ENCODE results near the gene ATP2C1.

Gene ATP2C1

GRCh38 chr3:130895690-130896488 lies 2.0 kb downstream of the ATP2C1 start:
- DNase-seq = no peak

DNA sequence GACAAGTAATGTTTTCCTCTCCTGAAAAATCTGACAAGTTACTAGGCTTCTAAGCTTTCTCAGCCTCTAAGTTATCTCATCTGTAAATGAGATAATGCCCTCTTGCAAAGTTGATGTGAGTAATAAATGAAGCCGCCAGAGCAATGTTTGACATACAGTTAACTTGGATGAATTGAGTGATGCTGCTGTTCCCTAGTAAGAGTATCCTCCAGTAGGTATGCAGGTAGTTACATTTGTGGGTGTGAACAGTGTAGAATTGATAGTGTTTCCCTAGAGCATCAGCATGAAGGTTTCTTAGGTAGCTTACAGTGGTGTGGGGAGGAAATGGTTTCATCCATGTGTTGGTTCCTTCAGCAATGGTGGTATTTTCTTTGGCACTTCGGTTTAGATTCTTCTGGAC lies 3.4 kb downstream of the ATP2C1 start:
- DNase-seq = no peak

GRCh38 chr3:130900959-130901358 lies 7.1 kb downstream of the ATP2C1 start:
- no peak for DNase-seq

DNA sequence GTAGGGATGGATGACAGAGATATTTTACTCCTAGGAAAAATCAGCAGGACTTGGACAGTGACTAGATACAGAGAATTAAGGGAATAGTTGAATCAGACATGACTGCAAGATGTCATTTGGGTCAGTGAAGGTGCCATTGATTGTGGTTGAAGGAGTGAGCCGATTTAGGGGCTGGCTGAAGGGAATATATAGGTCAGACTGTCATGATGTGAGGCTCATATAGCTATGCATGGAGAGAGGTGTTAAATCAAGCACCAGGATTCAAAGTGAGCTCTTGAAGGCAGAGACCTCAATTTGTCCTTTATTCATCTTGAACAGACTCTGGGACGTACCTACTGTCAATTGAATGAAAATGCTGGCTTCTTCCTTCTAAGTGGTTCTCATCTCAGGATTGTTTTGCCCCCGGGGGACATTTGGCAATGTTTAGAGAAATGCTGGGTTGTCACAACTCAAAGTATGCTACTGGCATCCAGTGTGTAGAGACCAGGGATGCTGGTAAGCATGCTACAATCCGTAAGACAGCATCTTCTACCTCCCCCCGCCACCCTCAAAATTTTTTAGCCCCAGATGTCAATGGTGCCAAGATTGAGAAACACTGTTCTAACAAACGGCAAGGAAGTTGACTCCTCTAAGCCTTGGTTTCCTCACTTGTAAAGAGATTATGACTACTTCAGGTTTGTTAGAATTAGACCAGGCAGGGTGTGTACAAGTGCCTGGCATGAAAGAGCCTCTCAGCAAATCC lies 7.8 kb downstream of the ATP2C1 start:
- no peak for DNase-seq

DNA sequence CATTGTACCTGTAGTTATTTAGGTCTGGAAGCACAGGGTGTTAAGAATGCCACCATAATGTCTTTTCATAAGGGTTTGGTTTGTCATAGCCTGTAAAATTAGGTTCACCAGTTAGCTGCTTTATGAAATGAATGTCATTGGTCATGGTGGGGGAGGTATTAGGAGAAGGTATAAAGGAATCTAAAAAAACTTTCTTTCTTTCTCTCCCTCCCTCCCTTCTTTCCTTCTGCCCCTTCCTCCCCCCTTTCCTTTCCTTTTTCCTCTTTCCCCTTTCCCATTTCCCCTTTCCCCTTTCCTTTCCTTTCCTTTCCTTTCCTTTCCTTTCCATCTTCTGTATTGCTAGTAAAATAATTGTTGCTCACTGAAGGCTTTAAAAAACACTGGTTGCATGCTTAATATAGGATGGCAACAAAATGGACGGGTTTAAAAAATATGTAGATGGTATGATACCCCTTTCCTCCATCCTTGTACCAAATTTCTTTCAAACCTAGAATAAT lies 9.6 kb downstream of the ATP2C1 start:
- no peak for DNase-seq

- no peak for DNase-seq
Observed at GRCh38 chr3:130904491-130904890, 10.6 kb downstream of the ATP2C1 start.

GRCh38 chr3:130905551-130905950 lies 11.7 kb downstream of the ATP2C1 start:
- DNase-seq = peak; percentile 34

DNA sequence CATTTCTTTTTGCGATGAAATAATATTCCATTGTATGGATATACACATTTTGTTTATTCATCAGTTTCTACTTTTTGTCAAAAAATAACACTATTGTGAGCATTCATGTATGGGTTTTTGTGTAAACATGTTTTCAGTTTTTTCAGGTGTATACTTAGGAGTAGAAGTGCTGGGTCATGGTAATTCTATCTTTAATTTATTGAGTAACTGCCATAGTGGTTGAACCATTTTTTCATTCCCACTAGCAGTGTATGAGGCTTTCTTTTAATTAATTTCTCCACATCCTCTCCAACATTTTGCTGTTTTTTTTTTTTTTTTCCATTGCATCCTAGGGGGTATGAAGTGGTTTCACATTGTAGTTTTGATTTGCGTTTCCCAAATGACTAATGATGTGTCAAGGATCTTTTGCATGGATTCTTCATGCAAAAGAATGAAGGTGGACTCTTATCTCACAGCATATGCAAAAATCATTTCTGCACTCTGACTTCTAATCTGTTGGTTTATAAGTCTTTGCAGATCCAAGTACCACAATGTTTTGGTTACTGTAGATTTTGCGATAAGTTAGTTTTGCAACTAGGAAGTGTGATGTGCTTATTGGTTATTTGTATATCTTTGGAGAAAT lies 12.6 kb downstream of the ATP2C1 start:
- no peak for DNase-seq

GRCh38 chr3:130907500-130907899 lies 13.6 kb downstream of the ATP2C1 start:
- DNase-seq = no peak

- DNase-seq = no peak
Observed at GRCh38 chr3:130907966-130908365, 14.1 kb downstream of the ATP2C1 start.

- DNase-seq = no peak
Observed at GRCh38 chr3:130915567-130916292, 21.8 kb downstream of the ATP2C1 start.

DNA sequence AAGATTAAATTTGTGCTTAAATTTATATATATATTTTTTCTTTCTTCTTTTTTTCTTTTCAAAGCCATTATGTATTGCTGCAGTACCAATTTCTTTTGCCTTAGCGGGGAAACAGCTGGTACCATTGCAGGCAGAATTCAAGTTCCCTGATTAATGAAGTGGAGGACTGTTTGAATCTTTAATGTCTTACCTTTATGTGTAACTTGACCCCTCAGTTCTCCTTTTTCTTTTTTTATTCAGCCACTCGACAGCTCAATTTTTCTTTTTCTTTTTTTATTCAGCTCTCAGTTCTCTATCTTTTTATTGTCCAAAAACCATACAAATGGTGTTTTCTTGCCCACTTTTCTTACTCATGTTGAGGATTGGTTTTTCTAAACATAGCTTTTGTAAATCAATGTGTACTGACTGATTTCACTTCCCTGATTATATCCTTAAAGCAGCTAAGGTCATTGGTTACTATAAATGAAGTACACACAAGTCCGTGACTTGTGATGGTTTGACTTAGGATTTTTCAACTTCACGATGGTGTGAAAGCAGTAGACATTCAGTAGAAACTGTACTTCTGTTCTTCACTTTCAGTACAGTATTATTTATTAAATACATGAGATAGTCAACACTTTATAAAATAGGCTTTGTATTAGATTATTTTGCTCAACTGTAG lies 22.8 kb downstream of the ATP2C1 start:
- no peak for DNase-seq

- no peak for DNase-seq
Observed at GRCh38 chr3:130918328-130918727, 24.4 kb downstream of the ATP2C1 start.

- DNase-seq = peak; percentile 4
Observed at GRCh38 chr3:130925628-130926027, 31.7 kb downstream of the ATP2C1 start.

DNA sequence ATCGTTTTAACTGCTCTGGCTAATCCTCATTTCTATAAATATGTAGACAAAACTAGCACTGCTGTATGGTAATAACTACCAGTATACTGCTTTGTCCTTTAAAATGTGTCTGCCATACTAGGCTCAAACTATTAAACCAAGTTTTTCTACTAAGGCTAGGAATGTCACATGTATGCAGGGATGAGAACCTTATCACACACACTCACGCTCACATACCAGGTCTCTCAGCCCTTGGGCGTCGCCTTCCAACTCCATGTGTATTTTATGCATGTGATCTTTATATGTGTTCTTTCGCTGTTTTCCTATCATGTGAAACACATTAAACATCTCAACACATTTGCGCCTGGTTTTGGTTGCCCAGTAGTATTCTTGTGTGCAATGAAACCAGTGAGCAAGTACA lies 32.6 kb downstream of the ATP2C1 start:
- DNase-seq = no peak

DNA sequence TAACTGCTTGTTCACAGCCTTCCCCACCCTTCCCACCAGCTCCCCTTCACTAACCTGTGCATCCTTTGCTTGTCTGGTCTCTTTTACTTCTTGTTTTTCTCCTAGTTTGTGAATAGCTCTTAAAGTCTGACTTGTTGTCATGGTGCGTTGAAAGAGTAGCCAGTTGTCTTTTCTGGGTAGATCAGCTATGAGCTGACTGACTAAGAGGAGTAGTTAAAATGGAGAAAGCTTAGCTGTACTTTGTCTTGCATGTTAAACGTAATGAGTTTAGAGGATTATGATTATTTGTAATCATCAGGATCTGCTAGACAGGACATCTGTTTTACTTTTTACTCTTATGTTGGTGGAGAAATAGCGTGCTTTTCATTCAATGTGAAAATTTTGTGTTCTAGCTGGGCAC lies 35.9 kb downstream of the ATP2C1 start:
- DNase-seq = no peak

- DNase-seq = no peak
Observed at GRCh38 chr3:130932979-130933378, 39.1 kb downstream of the ATP2C1 start.

- no peak for DNase-seq
Observed at GRCh38 chr3:130933801-130934345, 40.0 kb downstream of the ATP2C1 start.

DNA sequence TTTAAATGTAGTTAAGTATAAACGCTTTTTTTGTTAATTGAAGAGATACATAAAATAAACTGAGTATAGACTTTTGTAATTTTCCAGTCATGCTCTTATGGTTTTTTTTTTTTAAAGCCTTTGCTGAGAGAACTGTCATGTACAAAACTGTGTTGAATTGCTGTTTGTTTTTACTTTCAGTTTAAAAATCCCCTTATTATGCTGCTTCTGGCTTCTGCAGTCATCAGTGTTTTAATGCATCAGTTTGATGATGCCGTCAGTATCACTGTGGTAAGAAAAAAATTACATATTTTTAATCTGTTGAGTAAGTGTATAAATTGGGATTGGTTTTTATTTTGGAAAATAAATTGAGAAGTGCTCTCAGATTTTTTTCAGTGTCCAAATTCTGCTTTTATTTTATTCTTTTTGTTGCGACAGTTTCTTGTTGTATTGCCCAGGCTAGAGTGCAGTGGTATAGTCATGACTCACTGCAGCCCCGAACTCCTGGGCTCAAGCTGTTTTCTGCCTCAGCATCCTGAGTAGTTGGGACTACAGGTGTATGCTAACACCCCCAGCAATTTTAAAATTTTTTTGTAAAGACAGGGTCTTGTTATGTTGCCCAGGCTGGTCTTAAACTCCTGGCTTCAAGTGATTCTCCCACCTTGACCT lies 40.7 kb downstream of the ATP2C1 start:
- DNase-seq = no peak

- DNase-seq = no peak
Observed at GRCh38 chr3:130935761-130936492, 42.0 kb downstream of the ATP2C1 start.

DNA sequence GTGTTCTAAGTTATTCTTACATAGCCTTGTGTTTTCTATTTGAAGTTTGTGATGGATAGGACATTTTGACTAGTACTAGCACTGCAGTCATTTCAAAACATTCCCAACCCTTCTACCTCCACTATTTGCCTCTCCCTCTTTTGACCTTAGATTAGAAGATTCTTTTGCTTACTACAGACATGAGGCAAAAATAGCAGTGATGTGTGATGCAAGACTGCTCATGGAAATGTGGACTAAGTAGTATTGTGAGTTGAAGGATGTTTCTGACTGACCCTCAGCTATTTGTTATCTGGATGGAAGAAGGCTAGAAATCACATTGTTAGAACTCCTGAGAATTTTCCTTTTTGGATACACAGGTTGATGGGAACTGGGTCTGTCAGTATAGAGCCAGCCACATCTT lies 45.9 kb downstream of the ATP2C1 start:
- no peak for DNase-seq
